GM23338 (cell line): Measurements from ENCODE around the gene MFRP.

Experiments used
- CREB1 ChIP-seq: fragments of 250-450 bp; sonication (Bioruptor Pico); IDR thresholded peaks from 2 replicates; pipeline ENCODE4 v1.5.0; 2020; ENCODE audit warnings: low read depth, mild to moderate bottlenecking, moderate library complexity
- EZH2 ChIP-seq: fragments of 200-600 bp; sonication (generic); IDR thresholded peaks from one replicate; pipeline ENCODE4 v1.8.0; 2017; ENCODE audit warnings: antibody characterized with exemption, mild to moderate bottlenecking, low read depth; ENCODE audit not compliant: unreplicated experiment
- EZH2phosphoT487 ChIP-seq: fragments of 200-600 bp; sonication (generic); IDR thresholded peaks from one replicate; pipeline ENCODE4 v1.8.1; 2018; ENCODE audit warnings: antibody characterized with exemption; ENCODE audit not compliant: unreplicated experiment
- JUNB ChIP-seq: IDR thresholded peaks from one replicate; pipeline ENCODE4 v1.6.1; 2016; ENCODE audit warnings: antibody characterized with exemption; ENCODE audit not compliant: unreplicated experiment
- POLR2AphosphoS5 ChIP-seq: IDR thresholded peaks from 2 replicates; pipeline ENCODE4 v1.6.1; 2016; ENCODE audit warnings: antibody characterized with exemption, low read depth
- TF ChIP-seq, protein P1 (sequence below), 2 experiments: fragments of 200-600 bp in 1 of 2; sonication (generic) in 1 of 2; conservative IDR thresholded peaks; 2 replicates each; pipeline versions ENCODE4 v1.5.1 to v1.6.1; 2016 to 2017; ENCODE audit warnings: antibody characterized with exemption in 2 of 2, low read depth in 2 of 2, mild to moderate bottlenecking in 2 of 2, moderate library complexity in 1 of 2
- TF ChIP-seq, protein P2 (sequence below): IDR thresholded peaks from 2 replicates; pipeline ENCODE4 v1.6.1; 2016; ENCODE audit warnings: antibody characterized with exemption

GRCh38 chr11:119351232-119351631 lies 4.7 kb upstream of the MFRP start:
- TF ChIP-seq, protein P1, sequence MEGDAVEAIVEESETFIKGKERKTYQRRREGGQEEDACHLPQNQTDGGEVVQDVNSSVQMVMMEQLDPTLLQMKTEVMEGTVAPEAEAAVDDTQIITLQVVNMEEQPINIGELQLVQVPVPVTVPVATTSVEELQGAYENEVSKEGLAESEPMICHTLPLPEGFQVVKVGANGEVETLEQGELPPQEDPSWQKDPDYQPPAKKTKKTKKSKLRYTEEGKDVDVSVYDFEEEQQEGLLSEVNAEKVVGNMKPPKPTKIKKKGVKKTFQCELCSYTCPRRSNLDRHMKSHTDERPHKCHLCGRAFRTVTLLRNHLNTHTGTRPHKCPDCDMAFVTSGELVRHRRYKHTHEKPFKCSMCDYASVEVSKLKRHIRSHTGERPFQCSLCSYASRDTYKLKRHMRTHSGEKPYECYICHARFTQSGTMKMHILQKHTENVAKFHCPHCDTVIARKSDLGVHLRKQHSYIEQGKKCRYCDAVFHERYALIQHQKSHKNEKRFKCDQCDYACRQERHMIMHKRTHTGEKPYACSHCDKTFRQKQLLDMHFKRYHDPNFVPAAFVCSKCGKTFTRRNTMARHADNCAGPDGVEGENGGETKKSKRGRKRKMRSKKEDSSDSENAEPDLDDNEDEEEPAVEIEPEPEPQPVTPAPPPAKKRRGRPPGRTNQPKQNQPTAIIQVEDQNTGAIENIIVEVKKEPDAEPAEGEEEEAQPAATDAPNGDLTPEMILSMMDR (conservative IDR thresholded peaks at IDR 0.05; ENCODE audit: low read depth in 2 of 2), result no peak
- no peak for TF ChIP-seq POLR2AphosphoS5
- TF ChIP-seq EZH2phosphoT487, result no peak
- no peak for TF ChIP-seq CREB1 (CRISPR knock-in tag)
- no peak for TF ChIP-seq EZH2
- TF ChIP-seq, protein P2, sequence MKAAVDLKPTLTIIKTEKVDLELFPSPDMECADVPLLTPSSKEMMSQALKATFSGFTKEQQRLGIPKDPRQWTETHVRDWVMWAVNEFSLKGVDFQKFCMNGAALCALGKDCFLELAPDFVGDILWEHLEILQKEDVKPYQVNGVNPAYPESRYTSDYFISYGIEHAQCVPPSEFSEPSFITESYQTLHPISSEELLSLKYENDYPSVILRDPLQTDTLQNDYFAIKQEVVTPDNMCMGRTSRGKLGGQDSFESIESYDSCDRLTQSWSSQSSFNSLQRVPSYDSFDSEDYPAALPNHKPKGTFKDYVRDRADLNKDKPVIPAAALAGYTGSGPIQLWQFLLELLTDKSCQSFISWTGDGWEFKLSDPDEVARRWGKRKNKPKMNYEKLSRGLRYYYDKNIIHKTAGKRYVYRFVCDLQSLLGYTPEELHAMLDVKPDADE, result no peak
- no peak for TF ChIP-seq JUNB
